Activated T-cell treated with anti-CD3 and anti-CD28 coated beads, Interleukin-2, amount 50 U/mL, for 4 hours (primary cell): ENCODE results near the gene SLC47A2. TPM values are rescaled to one million over a fixed set of nuclear protein-coding genes. Genes with fewer than 3 reads are reported as not detected.
"Not testable (repeated sequence)": the region's sequence is repeated elsewhere in the genome, so short reads cannot be mapped to it uniquely, and the experiment has no call there.

ENCODE experiments used
- ATAC-seq, 2 donors: fragments of 200-7000 bp; cut with Tn5 transposase; one replicate each; pipeline ENCODE4 v1.10.0; 2021
- DNase-seq: peaks from one replicate; pipeline ENCODE4 v3.0.0-alpha.2; 2020
- H3K27me3 Mint-ChIP-seq: one replicate; pipeline ENCODE4 v1.8.0; 2021; ENCODE audit warnings: low read depth, mixed read lengths
- H3K36me3 Mint-ChIP-seq: one replicate; pipeline ENCODE4 v1.8.0; 2022; ENCODE audit warnings: mixed read lengths; ENCODE audit not compliant: insufficient read depth
- H3K4me1 Mint-ChIP-seq: one replicate; pipeline ENCODE4 v1.8.0; 2021; ENCODE audit warnings: low read depth, mixed read lengths
- H3K4me3 Mint-ChIP-seq: one replicate; pipeline ENCODE4 v1.8.0; 2021; ENCODE audit warnings: mild to moderate bottlenecking, moderate library complexity, mixed read lengths
- H3K9me3 Mint-ChIP-seq: one replicate; pipeline ENCODE4 v1.8.0; 2021; ENCODE audit warnings: mixed read lengths
- total RNA-seq, 3 donors: library from RNA; stranded (reverse); gene quantifications; one replicate each; pipeline ENCODE4 v1.2.1, GENCODE V29; 2021

SLC47A2 gene
- total RNA-seq, 3 donors from 2014 or later, result not detected

- Mint-ChIP-seq H3K4me3 (no peak overlapping the region), H3K36me3 (no peaks in the 10 kb centered on the region), H3K9me3 (no peaks in the 10 kb centered on the region), H3K4me1 (no peaks in the 10 kb centered on the region), H3K27me3 (no peaks in the 10 kb centered on the region)
- no peak for DNase-seq
- ATAC-seq, result no peak
These were observed 29.8 kb downstream of the SLC47A2 start for GRCh38 chr17:19686400-19687090.

GRCh38 chr17:19684909-19685580 is 31.3 kb downstream of the SLC47A2 start:
- not testable (repeated sequence) for H3K27me3 Mint-ChIP-seq, DNase-seq, H3K36me3 Mint-ChIP-seq, H3K4me3 Mint-ChIP-seq, H3K4me1 Mint-ChIP-seq, H3K9me3 Mint-ChIP-seq, ATAC-seq

- H3K36me3 Mint-ChIP-seq, result no peaks in the 10 kb centered on the region
- H3K9me3 Mint-ChIP-seq, result no peaks in the 10 kb centered on the region
- ATAC-seq, result no peak
- no peak for DNase-seq
- no peaks in the 10 kb centered on the region for H3K4me1 Mint-ChIP-seq
- H3K27me3 Mint-ChIP-seq, result no peaks in the 10 kb centered on the region
- H3K4me3 Mint-ChIP-seq, result no peak overlapping the region
These were observed 33.3 kb downstream of the SLC47A2 start for GRCh38 chr17:19683117-19683516.

GRCh38 chr17:19678581-19679453 is 37.6 kb downstream of the SLC47A2 start:
- no peaks in the 10 kb centered on the region for H3K27me3 Mint-ChIP-seq
- no peak overlapping the region for H3K4me3 Mint-ChIP-seq
- DNase-seq, result no peak
- no peak for ATAC-seq
- H3K9me3 Mint-ChIP-seq, result no peaks in the 10 kb centered on the region
- no peaks in the 10 kb centered on the region for H3K4me1 Mint-ChIP-seq
- H3K36me3 Mint-ChIP-seq, result peaks cover 5% of the 10 kb centered on the region

GRCh38 chr17:19677736-19678379 is 38.5 kb downstream of the SLC47A2 start:
- no peak for ATAC-seq
- no peaks in the 10 kb centered on the region for H3K27me3 Mint-ChIP-seq
- H3K36me3 Mint-ChIP-seq, result peaks cover 8% of the 10 kb centered on the region
- no peaks in the 10 kb centered on the region for H3K4me1 Mint-ChIP-seq
- DNase-seq, result no peak
- H3K4me3 Mint-ChIP-seq, result no peak overlapping the region
- H3K9me3 Mint-ChIP-seq, result no peaks in the 10 kb centered on the region

- no peaks in the 10 kb centered on the region for H3K9me3 Mint-ChIP-seq
- no peak overlapping the region for H3K4me3 Mint-ChIP-seq
- no peak for ATAC-seq
These were observed 39.5 kb downstream of the SLC47A2 start for GRCh38 chr17:19676896-19677295.

GRCh38 chr17:19673623-19674022 is 42.8 kb downstream of the SLC47A2 start:
- peaks cover 21% of the 10 kb centered on the region for H3K36me3 Mint-ChIP-seq
- DNase-seq (no peak), ATAC-seq (no peak)
- H3K27me3 Mint-ChIP-seq, result no peaks in the 10 kb centered on the region
- no peak overlapping the region for H3K4me3 Mint-ChIP-seq
- no peaks in the 10 kb centered on the region for H3K9me3 Mint-ChIP-seq
- no peaks in the 10 kb centered on the region for H3K4me1 Mint-ChIP-seq

More at GRCh38 chr17:19676896-19677295, 39.5 kb downstream of the SLC47A2 start:
- Mint-ChIP-seq H3K36me3 (peaks cover 14% of the 10 kb centered on the region), H3K4me1 (no peaks in the 10 kb centered on the region), H3K27me3 (no peaks in the 10 kb centered on the region)
- DNase-seq, result no peak

- DNase-seq (no peak), ATAC-seq (no peak)
- Mint-ChIP-seq H3K27me3 (no peaks in the 10 kb centered on the region), H3K9me3 (no peaks in the 10 kb centered on the region), H3K4me3 (no peak overlapping the region), H3K36me3 (peaks cover 18% of the 10 kb centered on the region), H3K4me1 (no peaks in the 10 kb centered on the region)
These were observed 44.2 kb downstream of the SLC47A2 start for GRCh38 chr17:19672009-19672750.

GRCh38 chr17:19671433-19671832 is 45.0 kb downstream of the SLC47A2 start:
- no peak overlapping the region for H3K4me3 Mint-ChIP-seq
- H3K4me1 Mint-ChIP-seq, result no peaks in the 10 kb centered on the region
- H3K9me3 Mint-ChIP-seq, result no peaks in the 10 kb centered on the region
- H3K27me3 Mint-ChIP-seq, result no peaks in the 10 kb centered on the region
- DNase-seq (no peak), ATAC-seq (no peak)
- peaks cover 16% of the 10 kb centered on the region for H3K36me3 Mint-ChIP-seq

- ATAC-seq (no peak), DNase-seq (no peak)
- H3K4me1 Mint-ChIP-seq, result no peaks in the 10 kb centered on the region
- peaks cover 16% of the 10 kb centered on the region for H3K36me3 Mint-ChIP-seq
- no peaks in the 10 kb centered on the region for H3K27me3 Mint-ChIP-seq
- no peak overlapping the region for H3K4me3 Mint-ChIP-seq
- no peaks in the 10 kb centered on the region for H3K9me3 Mint-ChIP-seq
These were observed 45.5 kb downstream of the SLC47A2 start for GRCh38 chr17:19670908-19671307.

- not testable (repeated sequence) for H3K4me1 Mint-ChIP-seq, H3K9me3 Mint-ChIP-seq, DNase-seq, H3K4me3 Mint-ChIP-seq, H3K27me3 Mint-ChIP-seq, ATAC-seq
- H3K36me3 Mint-ChIP-seq, result peaks cover 16% of the 10 kb centered on the region
These were observed 46.7 kb downstream of the SLC47A2 start for GRCh38 chr17:19669680-19670079.

- Mint-ChIP-seq H3K4me1 (no peaks in the 10 kb centered on the region), H3K27me3 (no peaks in the 10 kb centered on the region), H3K36me3 (peaks cover 15% of the 10 kb centered on the region), H3K4me3 (no peak overlapping the region), H3K9me3 (no peaks in the 10 kb centered on the region)
- ATAC-seq (no peak), DNase-seq (no peak)
These were observed 51.6 kb downstream of the SLC47A2 start for GRCh38 chr17:19664821-19665181.

- Mint-ChIP-seq H3K9me3 (no peaks in the 10 kb centered on the region), H3K4me1 (no peaks in the 10 kb centered on the region), H3K4me3 (no peak overlapping the region), H3K27me3 (no peaks in the 10 kb centered on the region), H3K36me3 (peaks cover 15% of the 10 kb centered on the region)
- DNase-seq, result no peak
- no peak for ATAC-seq
These were observed 52.1 kb downstream of the SLC47A2 start for GRCh38 chr17:19664136-19664820.
